LoVo (cell line): ENCODE data around the gene TMEM63A.

Experiments
- DNase-seq: peaks from one replicate; pipeline ENCODE4 v3.0.0-alpha.2; 2016; ENCODE audit warnings: low spot score

The TMEM63A gene

GRCh38 chr1:225886159-225887029, 4.2 kb upstream of the TMEM63A start:
- no peak for DNase-seq

GRCh38 chr1:225885336-225885735, 3.2 kb upstream of the TMEM63A start:
- DNase-seq, result no peak

GRCh38 chr1:225883616-225884265, 1.6 kb upstream of the TMEM63A start:
- peak; percentile 23 for DNase-seq

- peak; percentile 48 for DNase-seq
Observed at GRCh38 chr1:225882694-225883615, 775 bp upstream of the TMEM63A start.

GRCh38 chr1:225881081-225881958, 860 bp downstream of the TMEM63A start:
- peak; percentile 49 for DNase-seq

GRCh38 chr1:225880636-225881035, 1.5 kb downstream of the TMEM63A start:
- DNase-seq, result no peak

GRCh38 chr1:225880222-225880588, 2.0 kb downstream of the TMEM63A start:
- no peak for DNase-seq

- DNase-seq, result peak; percentile 45
Observed at GRCh38 chr1:225879521-225880221, 2.5 kb downstream of the TMEM63A start.

GRCh38 chr1:225878282-225878681, 3.9 kb downstream of the TMEM63A start:
- DNase-seq, result no peak

GRCh38 chr1:225877580-225877979, 4.6 kb downstream of the TMEM63A start:
- DNase-seq, result no peak

- DNase-seq, result no peak
Observed at GRCh38 chr1:225876900-225877510, 5.2 kb downstream of the TMEM63A start.

- peak; percentile 87 for DNase-seq
Observed at GRCh38 chr1:225875044-225875815, 7.0 kb downstream of the TMEM63A start.

GRCh38 chr1:225874431-225874830, 7.7 kb downstream of the TMEM63A start:
- no peak for DNase-seq

- DNase-seq, result no peak
Observed at GRCh38 chr1:225873281-225873850, 8.8 kb downstream of the TMEM63A start.

- no peak for DNase-seq
Observed at GRCh38 chr1:225872075-225872430, 10.1 kb downstream of the TMEM63A start.

- no peak for DNase-seq
Observed at GRCh38 chr1:225871359-225872074, 10.7 kb downstream of the TMEM63A start.

- DNase-seq, result no peak
Observed at GRCh38 chr1:225870911-225871310, 11.3 kb downstream of the TMEM63A start.

- DNase-seq, result no peak
Observed at GRCh38 chr1:225868631-225869330, 13.4 kb downstream of the TMEM63A start.
